Bronchial epithelial cell (primary cell): ENCODE data around the gene FAM83F. TPM values are rescaled to one million over a fixed set of nuclear protein-coding genes. Genes with fewer than 3 reads are reported as not detected.
A peak's percentile ranks its signal among the peaks of the same experiment; 100 is the strongest.

Experiments
- DNase-seq: peaks from one replicate; pipeline ENCODE4 v3.0.0-alpha.2; 2010; ENCODE audit warnings: low read depth
- FAIRE-seq: peaks from 2 replicates; lab custom pipeline; 2011; peaks lifted over from hg19 to GRCh38; lab: Jason Lieb, UNC
- H3K27me3 ChIP-seq: 2 replicates; pipeline ENCODE4 v1.5.1; 2011; ENCODE audit warnings: low read length; ENCODE audit not compliant: control insufficient read depth, insufficient read depth
- H3K36me3 ChIP-seq: 2 replicates; pipeline ENCODE4 v1.5.1; 2011; ENCODE audit warnings: low read length; ENCODE audit not compliant: control insufficient read depth, insufficient read depth
- H3K4me3 ChIP-seq: 2 replicates; pipeline ENCODE4 v1.5.1; 2011; ENCODE audit warnings: mild to moderate bottlenecking, low read depth, low read length, control low read depth
- total RNA-seq: library from RNA; depleted of rRNA; stranded (reverse); fragments of >200 nt; gene quantifications from 2 replicates; pipeline ENCODE4 v1.2.1, GENCODE V29; 2014
- TF ChIP-seq, protein P1 (sequence below): IDR thresholded peaks from 2 replicates; pipeline ENCODE4 v1.5.1; 2011; ENCODE audit warnings: mild to moderate bottlenecking, moderate library complexity, low read length, control low read depth, inconsistent platforms; ENCODE audit not compliant: insufficient read depth, severe bottlenecking

Gene FAM83F
- total RNA-seq, 1 donor from 2014 or later, result 22.1 TPM

DNA sequence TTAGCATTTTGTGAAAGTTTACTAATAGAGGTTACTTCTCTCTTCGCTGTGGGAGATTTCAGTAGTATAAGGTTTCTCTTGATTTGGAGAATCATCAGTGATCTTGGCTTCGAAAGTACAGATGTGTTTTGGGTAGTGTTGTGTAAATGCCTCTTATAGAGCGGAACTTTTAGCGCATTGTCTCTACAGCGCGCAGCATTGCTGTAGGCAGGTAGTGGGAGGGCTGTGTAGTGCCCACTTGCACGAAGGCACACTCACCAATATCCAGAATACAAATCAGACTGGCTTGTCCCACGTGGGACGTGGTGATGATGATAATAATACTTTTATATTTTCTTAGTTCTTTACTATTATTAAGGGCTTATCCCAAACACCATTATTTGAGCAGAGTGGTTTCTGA lies 51.4 kb downstream of the FAM83F start:
- H3K4me3 ChIP-seq, result no peak overlapping the region
- H3K36me3 ChIP-seq, result no peaks in the 10 kb centered on the region
- H3K27me3 ChIP-seq, result no peaks in the 10 kb centered on the region
- TF ChIP-seq, protein P1, sequence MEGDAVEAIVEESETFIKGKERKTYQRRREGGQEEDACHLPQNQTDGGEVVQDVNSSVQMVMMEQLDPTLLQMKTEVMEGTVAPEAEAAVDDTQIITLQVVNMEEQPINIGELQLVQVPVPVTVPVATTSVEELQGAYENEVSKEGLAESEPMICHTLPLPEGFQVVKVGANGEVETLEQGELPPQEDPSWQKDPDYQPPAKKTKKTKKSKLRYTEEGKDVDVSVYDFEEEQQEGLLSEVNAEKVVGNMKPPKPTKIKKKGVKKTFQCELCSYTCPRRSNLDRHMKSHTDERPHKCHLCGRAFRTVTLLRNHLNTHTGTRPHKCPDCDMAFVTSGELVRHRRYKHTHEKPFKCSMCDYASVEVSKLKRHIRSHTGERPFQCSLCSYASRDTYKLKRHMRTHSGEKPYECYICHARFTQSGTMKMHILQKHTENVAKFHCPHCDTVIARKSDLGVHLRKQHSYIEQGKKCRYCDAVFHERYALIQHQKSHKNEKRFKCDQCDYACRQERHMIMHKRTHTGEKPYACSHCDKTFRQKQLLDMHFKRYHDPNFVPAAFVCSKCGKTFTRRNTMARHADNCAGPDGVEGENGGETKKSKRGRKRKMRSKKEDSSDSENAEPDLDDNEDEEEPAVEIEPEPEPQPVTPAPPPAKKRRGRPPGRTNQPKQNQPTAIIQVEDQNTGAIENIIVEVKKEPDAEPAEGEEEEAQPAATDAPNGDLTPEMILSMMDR, result no peak
- DNase-seq (no peak), FAIRE-seq (no peak)

DNA sequence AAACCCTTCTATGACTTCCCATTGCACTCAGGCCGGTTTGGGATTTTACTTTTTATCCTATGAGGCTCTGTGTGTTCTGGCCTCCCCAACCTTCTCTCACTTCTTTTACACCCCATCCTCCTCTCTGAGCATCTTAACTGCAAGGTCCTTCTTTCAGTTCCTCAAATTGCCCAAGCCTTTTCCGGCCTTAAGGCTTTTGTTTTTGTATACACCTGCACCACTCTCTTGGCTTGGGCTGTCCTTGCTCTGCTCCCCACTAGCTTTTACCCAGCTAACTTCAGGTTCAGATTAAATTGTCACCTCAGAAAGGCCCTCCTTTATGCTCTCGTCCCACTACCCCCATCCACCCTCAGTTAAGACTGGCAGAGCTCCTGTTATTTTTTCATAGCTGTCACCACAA lies 55.5 kb downstream of the FAM83F start:
- TF ChIP-seq, protein P1, result no peak
- no peak for DNase-seq
- no peak for FAIRE-seq
- no peaks in the 10 kb centered on the region for H3K36me3 ChIP-seq
- H3K4me3 ChIP-seq, result no peak overlapping the region
- no peaks in the 10 kb centered on the region for H3K27me3 ChIP-seq

DNA sequence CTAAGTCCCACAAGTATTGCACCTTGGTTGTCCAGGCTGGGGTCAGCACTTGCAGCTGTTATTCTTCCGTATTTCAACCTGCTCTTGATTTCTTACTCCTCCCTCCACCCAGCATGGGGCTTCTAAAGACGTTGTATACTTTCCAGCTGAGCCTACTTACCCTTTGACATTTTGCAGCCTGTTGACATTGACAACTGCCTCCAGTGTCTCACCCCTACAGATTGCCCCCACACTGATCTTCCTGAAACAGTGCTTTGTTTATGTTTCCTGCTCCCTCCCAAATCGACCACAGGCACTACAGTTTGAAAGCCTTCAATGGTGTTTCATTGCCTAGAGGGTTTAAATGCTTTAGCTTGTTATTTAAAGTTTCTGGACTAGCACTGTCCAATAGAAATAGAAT lies 56.6 kb downstream of the FAM83F start:
- no peak for FAIRE-seq
- TF ChIP-seq, protein P1, result no peak
- Histone ChIP-seq H3K4me3 (no peak overlapping the region), H3K36me3 (no peaks in the 10 kb centered on the region), H3K27me3 (no peaks in the 10 kb centered on the region)
- no peak for DNase-seq

- Histone ChIP-seq H3K4me3 (no peak overlapping the region), H3K36me3 (no peaks in the 10 kb centered on the region), H3K27me3 (no peaks in the 10 kb centered on the region)
- no peak for DNase-seq
- TF ChIP-seq, protein P1, result no peak
- no peak for FAIRE-seq
These were observed 58.7 kb downstream of the FAM83F start for GRCh38 chr22:40053460-40053859.

GRCh38 chr22:40054486-40054885 lies 59.7 kb downstream of the FAM83F start:
- TF ChIP-seq, protein P1, result no peak
- no peaks in the 10 kb centered on the region for H3K27me3 ChIP-seq
- DNase-seq (no peak), FAIRE-seq (no peak)
- no peaks in the 10 kb centered on the region for H3K36me3 ChIP-seq
- no peak overlapping the region for H3K4me3 ChIP-seq

DNA sequence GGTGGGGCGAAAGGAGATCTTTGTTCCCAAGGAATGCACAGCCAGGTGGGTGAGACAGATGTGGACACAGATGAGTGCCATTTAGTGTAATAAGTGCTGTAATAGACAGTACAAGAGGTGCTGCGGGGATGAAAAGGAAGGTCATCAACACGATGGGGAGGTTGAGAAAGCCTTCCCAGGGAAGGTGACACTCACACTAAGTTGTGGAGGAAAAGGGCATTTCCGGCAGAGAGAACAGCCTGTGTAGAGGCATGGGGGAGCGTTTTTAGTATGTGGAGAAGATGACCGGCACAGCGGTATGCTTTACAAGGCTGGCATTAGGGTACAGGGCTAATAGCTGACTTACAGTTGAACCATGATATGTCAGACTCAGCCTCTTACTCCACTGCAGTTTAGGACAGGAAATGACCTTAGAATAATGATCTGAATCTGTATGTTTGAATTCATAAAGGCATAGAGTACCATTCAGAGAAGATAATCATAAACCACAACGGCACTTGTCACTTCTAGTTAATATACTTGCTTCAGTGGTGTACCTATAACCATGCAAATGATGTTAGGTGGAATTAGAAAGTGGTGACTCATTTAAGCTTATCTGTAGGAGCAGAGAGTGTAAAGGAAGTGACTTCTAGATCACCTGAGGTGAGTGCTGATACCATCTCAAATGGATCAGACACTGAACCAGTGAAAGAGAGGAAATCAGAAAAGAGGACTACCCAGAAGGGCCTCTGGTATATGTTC lies 60.6 kb downstream of the FAM83F start:
- TF ChIP-seq, protein P1, result no peak
- DNase-seq, result peak; percentile 59
- no peak overlapping the region for H3K4me3 ChIP-seq
- no peak for FAIRE-seq
- H3K36me3 ChIP-seq, result no peaks in the 10 kb centered on the region
- H3K27me3 ChIP-seq, result no peaks in the 10 kb centered on the region
